Brain microvascular endothelial cell (primary cell): ENCODE measurements around the gene OR10H1.
"Not testable (repeated sequence)": the region's sequence is repeated elsewhere in the genome, so short reads cannot be mapped to it uniquely, and the experiment has no call there.

Source experiments
- DNase-seq: peaks from one replicate; pipeline ENCODE4 v3.0.0-alpha.2; 2020
- H3K27ac ChIP-seq: fragments of 250-450 bp; sonication (Bioruptor Pico); 2 replicates; pipeline ENCODE4 v1.5.1; 2020; ENCODE audit warnings: mild to moderate bottlenecking, moderate library complexity
- H3K27me3 ChIP-seq: fragments of 250-450 bp; sonication (Bioruptor Pico); replicated peaks from 2 replicates; pipeline ENCODE4 v1.5.1; 2020; ENCODE audit warnings: mild to moderate bottlenecking
- H3K36me3 ChIP-seq: fragments of 250-450 bp; sonication (Bioruptor Pico); replicated peaks from 2 replicates; pipeline ENCODE4 v1.5.1; 2020; ENCODE audit warnings: mild to moderate bottlenecking
- H3K4me3 ChIP-seq: 2 replicates; pipeline ENCODE4 v1.5.1; 2011; ENCODE audit warnings: low read depth, mild to moderate bottlenecking, control low read depth, low read length, moderate library complexity
- in situ Hi-C: cut with HindIII; loops from 2 replicates; pipeline ENCODE4 v1.10.0; 2017; ENCODE audit warnings: low sequenced_read_pairs, low pct_ligation_motif_present
- TF ChIP-seq, protein P1 (sequence below): IDR thresholded peaks from 2 replicates; pipeline ENCODE4 v1.5.1; 2011; ENCODE audit warnings: low read depth, mild to moderate bottlenecking, moderate library complexity, low read length, control low read depth, inconsistent platforms; ENCODE audit errors: missing control alignments

OR10H1 gene

DNA sequence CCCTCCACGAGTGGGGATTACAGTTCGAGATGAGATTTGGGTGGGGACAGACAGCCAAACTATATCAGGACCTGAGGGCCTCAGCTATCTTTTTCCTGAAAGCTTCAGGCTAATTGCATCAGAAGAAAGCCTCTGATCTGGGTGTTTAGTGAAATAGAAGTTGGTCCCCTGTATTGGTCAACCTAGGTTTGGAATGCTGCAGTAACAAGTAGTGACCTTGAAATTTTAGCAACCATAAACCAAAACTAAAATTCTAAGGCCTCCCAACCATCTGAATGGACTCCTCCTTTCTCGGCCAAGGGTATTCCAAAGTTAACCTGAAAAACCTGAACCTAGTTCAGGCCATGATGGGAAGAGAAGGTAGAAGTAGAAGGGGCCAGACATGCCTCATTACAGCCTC lies 34.9 kb upstream of the OR10H1 start:
- in situ Hi-C loops: no loop called here
- TF ChIP-seq, protein P1, sequence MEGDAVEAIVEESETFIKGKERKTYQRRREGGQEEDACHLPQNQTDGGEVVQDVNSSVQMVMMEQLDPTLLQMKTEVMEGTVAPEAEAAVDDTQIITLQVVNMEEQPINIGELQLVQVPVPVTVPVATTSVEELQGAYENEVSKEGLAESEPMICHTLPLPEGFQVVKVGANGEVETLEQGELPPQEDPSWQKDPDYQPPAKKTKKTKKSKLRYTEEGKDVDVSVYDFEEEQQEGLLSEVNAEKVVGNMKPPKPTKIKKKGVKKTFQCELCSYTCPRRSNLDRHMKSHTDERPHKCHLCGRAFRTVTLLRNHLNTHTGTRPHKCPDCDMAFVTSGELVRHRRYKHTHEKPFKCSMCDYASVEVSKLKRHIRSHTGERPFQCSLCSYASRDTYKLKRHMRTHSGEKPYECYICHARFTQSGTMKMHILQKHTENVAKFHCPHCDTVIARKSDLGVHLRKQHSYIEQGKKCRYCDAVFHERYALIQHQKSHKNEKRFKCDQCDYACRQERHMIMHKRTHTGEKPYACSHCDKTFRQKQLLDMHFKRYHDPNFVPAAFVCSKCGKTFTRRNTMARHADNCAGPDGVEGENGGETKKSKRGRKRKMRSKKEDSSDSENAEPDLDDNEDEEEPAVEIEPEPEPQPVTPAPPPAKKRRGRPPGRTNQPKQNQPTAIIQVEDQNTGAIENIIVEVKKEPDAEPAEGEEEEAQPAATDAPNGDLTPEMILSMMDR: no peak
- H3K4me3 ChIP-seq: no peak overlapping the region
- H3K27me3 ChIP-seq: no peaks in the 10 kb centered on the region
- no peaks in the 10 kb centered on the region for H3K36me3 ChIP-seq
- no peak overlapping the region for H3K27ac ChIP-seq
- no peak for DNase-seq

DNA sequence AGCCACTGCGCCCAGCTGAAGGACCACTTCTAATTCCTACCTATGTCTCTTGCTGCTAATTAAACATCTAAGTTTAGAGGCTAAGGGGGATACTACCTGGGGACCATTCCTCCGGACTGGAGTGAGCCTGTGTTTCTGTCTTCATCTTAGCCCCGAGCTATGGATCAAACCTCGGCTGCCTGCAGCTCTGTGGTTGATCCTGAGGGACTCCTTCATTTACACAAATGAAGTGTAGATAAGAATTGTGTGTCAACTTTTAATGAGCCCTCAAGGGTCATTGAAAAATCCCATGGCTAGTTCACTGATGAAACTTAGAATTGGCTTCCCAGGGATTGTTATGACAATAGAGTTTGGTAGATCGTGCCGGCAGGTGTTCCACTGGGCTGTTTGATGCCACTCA lies 31.5 kb upstream of the OR10H1 start:
- H3K36me3 ChIP-seq: no peaks in the 10 kb centered on the region
- H3K4me3 ChIP-seq: no peak overlapping the region
- H3K27me3 ChIP-seq: no peaks in the 10 kb centered on the region
- in situ Hi-C loops: no loop called here
- DNase-seq: no peak
- H3K27ac ChIP-seq: no peak overlapping the region
- TF ChIP-seq, protein P1: no peak

DNA sequence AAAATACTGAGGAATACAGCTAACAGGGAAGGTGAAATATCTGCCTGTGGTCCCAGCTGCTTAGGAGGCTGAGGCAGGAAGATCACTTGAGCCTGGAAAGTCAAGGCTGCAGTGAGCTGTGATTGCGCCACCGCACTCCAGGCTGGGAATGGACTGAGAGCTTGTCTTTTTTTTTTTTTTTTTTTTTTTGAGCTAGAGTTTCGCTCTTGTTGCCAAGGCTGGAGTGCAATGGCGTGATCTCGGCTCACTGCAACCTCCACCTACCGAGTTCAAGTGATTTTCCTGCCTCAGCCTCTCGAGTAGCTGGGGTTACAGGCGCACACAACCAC lies 28.4 kb upstream of the OR10H1 start:
- DNase-seq, H3K27me3 ChIP-seq, H3K36me3 ChIP-seq, H3K4me3 ChIP-seq, H3K27ac ChIP-seq, in situ Hi-C loops: not testable (repeated sequence)

DNA sequence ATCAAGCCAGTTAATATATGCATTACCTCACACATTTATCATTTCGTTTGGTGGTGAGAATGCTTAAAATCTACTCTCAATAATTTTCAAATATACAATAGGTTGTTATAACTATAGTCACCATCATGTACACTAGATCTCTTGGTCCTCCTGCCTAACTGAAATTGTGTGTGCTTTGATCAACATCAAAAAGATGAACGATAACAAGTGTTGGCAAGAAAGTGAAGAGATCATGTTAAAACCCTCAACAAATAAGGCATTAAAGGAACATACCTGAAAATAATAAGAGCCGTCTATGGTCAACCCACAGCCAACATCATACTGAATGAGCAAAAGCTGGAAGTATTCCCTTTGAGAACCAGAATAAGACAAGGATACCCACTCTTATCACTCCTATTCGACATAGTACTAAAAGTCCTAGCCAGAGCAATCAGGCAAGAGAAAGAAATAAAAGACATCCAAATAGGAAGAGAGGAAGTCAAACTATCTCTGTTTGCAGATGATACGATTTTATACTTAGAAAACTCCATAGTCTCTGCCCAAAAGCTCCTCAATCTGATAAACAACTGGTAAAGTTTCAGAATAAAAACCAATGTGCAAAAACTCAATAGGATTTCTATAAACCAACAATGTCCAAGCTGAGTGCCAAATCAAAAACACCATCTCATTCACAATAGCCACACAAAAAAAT lies 27.9 kb upstream of the OR10H1 start:
- H3K27me3 ChIP-seq: no peaks in the 10 kb centered on the region
- no peaks in the 10 kb centered on the region for H3K36me3 ChIP-seq
- no peak overlapping the region for H3K27ac ChIP-seq
- TF ChIP-seq, protein P1: no peak
- H3K4me3 ChIP-seq: no peak overlapping the region
- no peak for DNase-seq
- in situ Hi-C loops: no loop called here

DNA sequence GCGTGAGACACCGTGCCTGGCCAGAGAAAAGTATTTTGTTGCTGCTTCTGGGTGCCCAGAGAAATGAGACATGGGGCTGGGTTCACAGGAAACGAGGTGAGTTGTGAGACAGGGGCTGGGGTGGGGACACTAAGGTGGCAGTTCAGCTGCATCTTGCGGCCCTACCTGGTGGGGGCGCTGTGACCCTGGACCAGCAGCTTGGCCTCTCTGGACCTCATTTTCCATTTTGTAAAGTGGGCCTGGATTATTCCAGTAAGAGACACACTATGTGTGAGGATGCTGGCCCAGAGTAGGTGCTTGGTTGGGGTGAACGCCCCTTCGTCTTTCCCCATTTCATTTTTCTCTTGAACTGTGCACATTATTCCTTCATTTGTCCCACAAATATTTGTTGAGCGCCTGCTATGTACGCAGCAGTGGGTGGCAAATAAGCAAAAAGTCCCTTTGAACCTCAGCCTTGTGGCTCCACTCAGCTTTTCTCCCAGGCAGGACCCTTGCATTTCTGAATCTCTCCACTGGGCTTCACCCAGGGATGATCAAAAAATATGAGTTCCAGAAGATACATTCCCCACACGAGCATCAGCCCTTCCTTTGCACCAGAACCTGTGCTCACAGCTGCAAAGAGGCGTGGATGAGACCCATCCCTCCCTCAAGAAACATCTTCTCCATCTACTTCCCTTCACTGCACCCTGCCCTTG lies 26.6 kb upstream of the OR10H1 start:
- TF ChIP-seq, protein P1: no peak

DNA sequence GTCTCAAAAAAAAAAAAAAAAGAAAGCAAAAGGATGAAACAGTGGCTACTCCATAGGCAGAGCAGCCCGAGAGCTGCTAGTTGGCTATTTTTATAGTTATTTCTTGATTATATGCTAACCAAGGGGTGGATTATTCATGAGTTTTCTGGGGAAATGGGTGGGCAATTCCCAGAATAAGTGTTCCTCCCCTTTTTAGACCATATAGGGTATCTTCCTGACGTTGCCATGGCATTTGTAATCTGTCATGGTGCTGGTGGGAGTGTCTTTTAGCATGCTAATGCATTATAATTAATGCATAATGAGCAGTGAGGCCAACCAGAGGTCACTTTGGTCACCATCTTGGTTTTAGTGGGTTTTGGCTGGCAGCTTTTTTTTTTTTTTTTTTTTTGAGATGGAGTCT lies 25.4 kb upstream of the OR10H1 start:
- TF ChIP-seq, protein P1: no peak
- DNase-seq: no peak

More for the DNA sequence above, 26.6 kb upstream of the OR10H1 start:
- Histone ChIP-seq H3K27me3 (no peaks in the 10 kb centered on the region), H3K36me3 (no peaks in the 10 kb centered on the region), H3K27ac (no peak overlapping the region), H3K4me3 (no peak overlapping the region)
- DNase-seq: no peak
- in situ Hi-C loops: no loop called here

DNA sequence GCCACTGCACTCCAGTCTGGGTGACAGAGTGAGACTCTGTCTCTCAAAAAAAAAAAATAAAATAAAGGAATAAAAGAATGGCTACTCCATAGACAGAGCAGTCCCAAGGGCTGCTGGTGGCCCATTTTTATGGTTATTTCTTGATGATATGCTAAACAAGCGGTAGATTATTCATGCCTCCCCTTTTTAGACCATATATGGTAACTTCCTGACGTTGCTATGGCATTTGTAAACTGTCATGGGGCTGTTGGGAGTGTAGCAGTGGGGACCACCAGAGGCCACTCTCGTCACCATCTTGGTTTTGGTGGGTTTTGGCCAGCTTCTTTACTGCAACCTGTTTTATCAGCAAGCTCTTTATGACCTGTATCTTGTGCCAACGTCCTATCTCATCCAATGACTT lies 24.4 kb upstream of the OR10H1 start:
- H3K4me3 ChIP-seq, H3K36me3 ChIP-seq, in situ Hi-C loops, H3K27me3 ChIP-seq, DNase-seq, H3K27ac ChIP-seq: not testable (repeated sequence)

More for the DNA sequence above, 25.4 kb upstream of the OR10H1 start:
- Histone ChIP-seq H3K4me3 (no peak overlapping the region), H3K27me3 (no peaks in the 10 kb centered on the region), H3K36me3 (no peaks in the 10 kb centered on the region), H3K27ac (no peak overlapping the region)
- in situ Hi-C loops: no loop called here
